GM19463 (cell line): ENCODE data around the gene HSPH1.
A peak's percentile ranks its signal among the peaks of the same experiment; 100 is the strongest.
"Not testable (repeated sequence)": the region's sequence is repeated elsewhere in the genome, so short reads cannot be mapped to it uniquely, and the experiment has no call there.

Experiments used
- ATAC-seq: cut with Tn5 transposase; IDR thresholded peaks from one replicate; pipeline ENCODE4 v1.9.1; 2021; ENCODE audit warnings: mild to moderate bottlenecking, moderate library complexity; ENCODE audit not compliant: unreplicated experiment

Gene HSPH1

GRCh38 chr13:31177813-31178495, 16.2 kb upstream of the HSPH1 start:
- ATAC-seq = not testable (repeated sequence)

DNA sequence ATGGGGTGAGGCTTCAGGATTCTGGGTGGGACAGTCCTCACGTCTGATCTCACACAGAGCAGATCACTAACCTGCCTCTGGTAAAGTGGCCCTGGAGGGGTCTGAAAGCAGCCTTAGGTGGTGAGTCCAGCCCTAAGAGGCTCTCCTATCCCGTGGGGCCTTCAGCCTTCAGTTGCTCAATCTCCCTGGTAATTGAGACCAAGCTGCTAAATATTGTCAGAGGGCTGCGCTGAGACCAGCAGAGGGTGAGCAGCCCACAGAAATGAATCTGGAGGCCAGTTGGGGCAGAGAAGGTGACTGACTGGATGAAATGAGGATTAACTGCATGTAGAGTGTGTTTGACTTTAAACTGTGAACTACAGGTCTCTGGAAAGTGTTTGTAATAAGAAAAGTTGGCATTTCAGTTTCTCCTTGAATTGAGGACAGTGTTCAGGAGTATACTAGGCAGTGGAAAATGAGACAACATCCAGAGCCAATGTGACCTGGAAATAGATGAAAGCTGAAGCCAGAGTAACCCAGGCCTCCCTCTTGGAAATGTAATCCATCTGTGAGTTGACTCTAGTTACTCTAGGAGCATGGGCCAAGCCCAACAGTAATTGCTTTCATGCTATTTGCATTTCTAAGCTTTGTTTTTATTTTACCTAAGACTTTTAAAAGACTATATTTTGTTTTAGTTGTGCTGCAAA, 14.3 kb upstream of the HSPH1 start:
- no peak for ATAC-seq

- ATAC-seq = no peak
Observed at GRCh38 chr13:31174018-31174417, 12.3 kb upstream of the HSPH1 start.

DNA sequence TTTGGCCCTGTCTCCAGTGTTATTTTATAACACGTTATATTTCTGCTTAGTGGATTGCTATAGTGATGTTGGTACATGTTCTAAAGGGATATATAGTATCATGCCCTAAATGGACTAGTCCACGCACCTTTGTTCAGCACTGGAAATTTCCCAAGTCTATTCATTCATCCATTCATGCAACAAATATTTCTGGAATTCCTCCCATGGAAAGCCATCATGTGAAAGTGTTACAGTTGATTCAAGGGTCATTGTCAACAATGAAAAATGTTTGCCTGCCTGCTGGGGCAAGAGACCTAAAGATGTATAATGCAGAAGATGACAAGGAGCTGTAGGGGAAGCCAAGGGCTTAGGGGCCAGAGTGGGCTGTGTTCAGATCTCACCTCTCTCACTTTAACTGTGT, 10.8 kb upstream of the HSPH1 start:
- ATAC-seq = no peak

DNA sequence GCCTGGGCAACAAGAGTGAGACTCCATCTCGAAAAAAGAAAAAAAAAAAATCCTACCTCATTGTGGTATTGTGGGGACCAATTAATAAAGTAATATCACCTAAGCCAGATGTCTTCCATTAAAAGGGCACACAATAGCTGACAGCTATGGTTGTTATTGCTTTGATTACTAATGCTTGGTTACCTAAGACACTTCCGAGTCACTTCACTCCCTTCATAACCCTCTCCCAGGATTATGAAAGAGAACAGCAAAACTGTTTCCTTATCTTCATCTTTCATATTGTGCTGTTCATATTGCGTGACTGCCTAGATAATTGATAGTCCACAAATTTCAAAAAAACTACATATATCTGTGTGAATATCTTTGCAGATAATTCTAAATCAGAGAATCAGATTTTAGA, 10.3 kb upstream of the HSPH1 start:
- no peak for ATAC-seq

- no peak for ATAC-seq
Observed at GRCh38 chr13:31168736-31169135, 7.0 kb upstream of the HSPH1 start.

DNA sequence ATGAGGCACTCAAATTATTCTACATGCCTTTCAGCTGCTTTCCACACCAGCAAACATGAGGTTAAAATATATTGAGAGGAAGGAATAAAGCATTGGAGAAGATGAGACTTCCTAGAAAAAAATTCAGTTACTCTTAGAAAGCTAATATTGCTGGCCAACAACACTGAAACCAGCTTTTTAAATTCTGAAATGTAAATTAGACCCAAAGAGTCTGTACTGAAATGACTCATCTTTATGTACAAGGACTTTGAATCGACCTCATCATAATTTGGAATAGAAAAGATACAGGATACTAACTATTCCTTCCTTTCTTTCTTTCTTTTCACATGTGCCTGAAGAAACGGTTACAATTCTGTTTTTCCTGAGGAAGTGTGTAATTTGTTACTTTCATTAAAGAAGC, 6.5 kb upstream of the HSPH1 start:
- peak; percentile 55 for ATAC-seq

DNA sequence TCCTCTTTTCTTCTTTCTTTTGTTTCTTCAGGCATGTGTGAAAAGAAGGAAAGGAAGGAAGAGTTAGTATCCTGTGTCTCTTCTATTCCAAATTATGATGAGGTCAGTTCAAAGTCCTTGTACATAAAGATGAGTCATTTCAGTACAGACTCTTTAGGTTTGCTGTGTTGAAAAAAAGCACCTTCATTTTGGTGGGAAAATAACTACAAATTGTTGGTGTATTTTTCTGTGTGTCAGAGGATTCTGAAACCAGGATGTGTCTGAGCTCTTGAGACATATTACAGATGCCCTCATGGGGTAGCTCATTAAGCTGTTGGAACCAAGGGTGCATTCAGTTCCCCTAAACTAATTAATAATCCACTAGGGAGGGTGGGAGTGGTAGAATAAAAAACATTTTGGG, 5.8 kb upstream of the HSPH1 start:
- ATAC-seq = peak; percentile 67

GRCh38 chr13:31166591-31166990, 4.9 kb upstream of the HSPH1 start:
- no peak for ATAC-seq

GRCh38 chr13:31162151-31163008, 676 bp upstream of the HSPH1 start:
- ATAC-seq = peak; percentile 82

GRCh38 chr13:31160857-31161556, 697 bp downstream of the HSPH1 start:
- peak; percentile 22 for ATAC-seq

DNA sequence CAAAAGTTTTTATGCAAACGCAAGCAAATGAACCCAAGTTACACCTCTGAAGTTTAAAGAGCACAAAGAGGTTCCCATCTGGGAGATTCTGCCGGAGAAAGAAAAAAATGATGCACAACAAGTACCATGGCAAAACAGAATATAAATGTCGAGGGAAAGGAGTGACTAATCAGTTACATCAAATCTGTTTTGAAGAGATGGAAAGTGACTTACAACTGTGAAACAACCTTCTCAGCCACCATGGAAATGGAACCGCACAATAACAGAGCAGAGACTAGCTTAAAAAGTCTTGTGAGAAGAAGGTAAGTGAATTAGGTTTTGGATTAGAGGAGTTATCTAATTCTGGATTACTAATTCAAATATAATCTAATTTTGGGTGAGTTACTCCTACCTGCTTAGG, 2.4 kb downstream of the HSPH1 start:
- ATAC-seq = no peak

DNA sequence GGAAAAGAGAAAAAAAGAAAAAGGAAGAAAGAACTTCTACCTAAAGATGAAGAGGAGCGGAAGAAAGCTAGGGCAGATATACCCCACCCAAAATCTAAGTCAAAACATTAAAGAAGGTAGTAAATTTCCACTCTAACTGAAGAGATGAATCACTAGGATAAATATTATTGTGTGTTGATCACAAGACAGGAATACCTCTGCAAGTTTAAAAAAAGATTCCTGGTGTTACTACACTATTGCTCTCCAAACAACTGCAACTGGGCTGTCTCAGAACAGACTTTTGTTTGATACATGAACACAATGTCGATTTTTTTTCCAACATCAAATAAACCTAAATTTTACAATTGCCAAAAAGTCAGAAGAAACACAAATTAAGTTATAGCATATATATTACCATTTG, 6.8 kb downstream of the HSPH1 start:
- no peak for ATAC-seq

- no peak for ATAC-seq
Observed at GRCh38 chr13:31151837-31152236, 9.9 kb downstream of the HSPH1 start.

DNA sequence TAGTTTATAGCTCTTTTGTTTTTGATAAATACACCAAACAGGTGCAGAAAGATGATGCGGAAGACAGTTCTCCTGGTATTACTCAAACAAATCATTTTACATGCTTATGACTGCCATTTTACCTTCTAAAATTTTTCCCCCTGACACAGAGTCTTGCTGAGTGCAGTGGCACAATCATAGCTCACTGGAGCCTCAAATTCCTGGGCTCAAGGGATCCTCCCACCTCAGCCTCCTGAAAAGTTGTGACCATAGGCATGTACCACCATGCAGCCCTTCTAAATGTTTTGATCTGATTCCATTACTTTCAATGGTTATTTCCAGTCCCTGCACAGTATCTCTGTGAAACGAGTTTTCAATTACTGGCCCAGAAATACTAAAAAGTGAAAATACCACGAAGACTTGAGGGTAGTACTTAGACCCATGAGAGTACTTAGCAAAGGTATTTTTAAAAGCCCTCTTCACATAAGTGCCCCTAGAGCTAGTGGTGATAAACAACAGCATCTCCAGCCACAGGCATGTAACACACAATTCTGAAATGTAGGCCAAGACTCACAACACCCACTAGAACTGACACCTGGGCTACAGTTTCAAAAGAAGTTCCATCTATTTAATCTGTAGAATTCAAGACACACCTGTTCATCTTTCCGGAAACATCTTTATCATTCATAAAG, 11.3 kb downstream of the HSPH1 start:
- ATAC-seq = no peak

- no peak for ATAC-seq
Observed at GRCh38 chr13:31149604-31150003, 12.1 kb downstream of the HSPH1 start.

- ATAC-seq = no peak
Observed at GRCh38 chr13:31145417-31145816, 16.3 kb downstream of the HSPH1 start.

GRCh38 chr13:31138515-31138914, 23.2 kb downstream of the HSPH1 start:
- ATAC-seq = no peak

DNA sequence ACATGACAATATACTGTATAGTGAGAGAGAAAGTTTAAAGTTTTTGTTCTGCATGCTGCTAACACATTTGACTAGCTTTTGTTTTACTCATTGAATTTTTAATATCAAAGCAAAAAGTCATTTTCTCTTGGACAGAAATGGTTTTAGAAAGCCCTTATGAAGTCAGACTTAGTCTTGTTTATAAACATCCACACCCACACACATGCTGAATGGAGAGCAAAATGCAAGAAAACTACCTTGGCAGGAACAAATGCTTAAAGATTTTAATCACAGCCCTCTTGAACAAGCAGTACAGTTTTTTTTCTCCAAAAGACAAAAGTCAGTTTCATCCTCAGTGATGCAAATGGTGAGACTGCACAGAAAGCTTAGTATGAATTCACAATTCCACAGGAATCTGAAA, 25.0 kb downstream of the HSPH1 start:
- ATAC-seq = no peak

DNA sequence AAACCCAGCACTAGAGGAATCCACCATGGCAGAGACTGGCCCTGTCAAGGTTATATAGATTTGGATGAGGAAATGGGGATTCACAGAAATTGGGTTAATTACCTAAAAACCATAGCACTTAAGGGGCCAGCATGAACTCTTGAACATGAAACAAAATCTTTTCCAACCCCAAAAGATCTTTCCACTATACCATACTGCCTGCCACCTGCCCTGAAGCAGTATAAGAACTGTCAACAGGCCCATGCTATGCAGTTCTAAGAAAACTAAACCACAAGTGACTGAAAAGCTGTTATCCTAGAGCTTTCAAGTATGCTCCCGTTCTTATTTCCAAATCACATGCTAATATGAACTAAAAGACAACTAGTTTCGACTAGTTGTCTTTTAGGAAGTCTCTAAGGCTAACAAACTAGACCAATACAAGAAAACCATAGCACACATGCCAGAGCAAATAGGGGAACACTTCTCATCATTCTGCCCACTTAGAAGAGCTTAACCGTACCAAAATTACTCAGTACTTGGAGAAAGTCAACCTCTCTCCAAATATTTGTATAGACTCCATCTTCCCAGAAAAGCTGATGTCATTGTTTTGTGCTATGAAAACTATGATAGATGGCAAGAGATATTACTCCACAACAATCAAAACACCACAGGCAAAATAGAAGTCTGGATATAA, 27.5 kb downstream of the HSPH1 start:
- no peak for ATAC-seq
